DMS 273 (cell line): Measurements from ENCODE around the gene PIK3R5.

ENCODE experiments used
- DNase-seq: peaks from one replicate; lab custom pipeline; 2025; ENCODE audit not compliant: unreplicated experiment; lab: John Stamatoyannopoulos, UW

Gene PIK3R5

GRCh38 chr17:8953156-8953885 is 12.2 kb downstream of the PIK3R5 start:
- DNase-seq: no peak

DNA sequence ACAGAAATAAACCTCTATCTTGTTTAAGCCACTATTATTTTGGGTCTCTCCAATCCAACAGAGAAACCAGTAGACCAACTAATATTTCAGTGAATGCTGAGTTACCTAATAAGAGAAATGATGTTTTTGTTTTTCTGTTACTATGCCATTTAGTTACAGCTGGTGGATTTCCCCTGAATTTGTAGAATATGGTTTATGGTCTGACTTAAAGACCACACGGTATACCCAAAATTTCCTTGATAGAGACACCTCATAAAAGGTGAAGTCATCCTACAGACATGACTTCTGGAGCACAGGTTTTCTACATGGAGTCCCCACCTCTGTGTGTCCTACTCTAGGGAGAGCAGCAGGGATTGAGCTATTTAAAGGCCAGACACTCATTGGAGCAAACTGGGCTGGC is 13.3 kb downstream of the PIK3R5 start:
- no peak for DNase-seq

DNA sequence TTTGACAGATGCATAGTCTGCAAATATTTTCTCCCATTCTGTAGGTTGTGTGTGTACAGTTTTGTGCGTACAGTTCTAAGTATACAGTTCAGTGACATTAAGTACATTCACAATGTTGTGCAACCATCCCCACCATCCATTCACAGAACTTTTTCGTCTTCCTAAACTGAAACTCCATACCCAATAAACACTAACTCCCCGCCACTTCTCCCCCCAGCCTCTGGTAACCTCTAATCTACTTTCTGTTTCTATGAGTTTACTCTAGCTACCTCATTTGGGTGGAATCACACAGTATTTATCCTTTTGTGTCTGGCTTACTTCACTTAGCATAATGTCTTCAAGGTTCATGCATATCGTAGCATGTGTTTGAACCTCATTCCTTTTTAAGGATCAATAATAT is 14.3 kb downstream of the PIK3R5 start:
- no peak for DNase-seq

GRCh38 chr17:8949061-8949661 is 16.3 kb downstream of the PIK3R5 start:
- DNase-seq: no peak

DNA sequence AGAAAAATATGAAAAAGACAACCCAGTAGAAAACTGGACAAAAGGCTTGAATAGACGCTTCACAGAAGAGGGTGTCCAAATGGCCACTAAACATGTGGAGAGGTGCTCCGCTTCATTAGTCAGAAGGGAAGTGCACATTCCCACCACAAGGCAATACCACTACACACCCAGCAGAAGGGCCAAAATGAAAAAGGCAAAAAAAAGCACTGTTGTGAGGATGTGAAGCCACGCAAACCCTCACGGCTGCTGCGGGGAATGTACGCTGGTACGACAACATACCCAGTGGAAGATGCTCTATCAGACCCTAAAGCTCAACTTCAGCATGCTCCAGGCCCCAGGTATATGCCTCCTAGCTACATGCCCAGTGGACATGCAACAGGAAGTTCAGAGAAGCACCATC is 17.0 kb downstream of the PIK3R5 start:
- no peak for DNase-seq

GRCh38 chr17:8947201-8947600 is 18.3 kb downstream of the PIK3R5 start:
- no peak for DNase-seq

DNA sequence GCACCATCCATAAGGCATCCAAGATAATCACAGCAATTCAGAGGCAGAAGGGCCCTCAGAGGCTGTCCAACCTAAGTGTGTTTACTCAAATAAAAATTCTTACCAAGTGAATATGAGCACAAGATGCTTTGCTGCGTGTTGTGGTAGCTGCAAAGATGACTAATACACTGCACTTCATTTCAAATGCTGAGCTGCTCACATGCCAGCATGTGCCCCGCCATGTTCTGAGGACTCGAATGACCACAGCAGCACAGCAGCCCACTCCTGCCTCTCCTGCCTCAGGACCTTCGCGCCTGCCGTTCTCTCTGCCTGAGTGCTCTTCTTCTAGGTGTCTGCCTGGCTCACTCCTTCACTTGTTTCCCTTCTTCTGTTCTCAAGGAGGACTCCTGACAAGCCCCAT is 19.0 kb downstream of the PIK3R5 start:
- no peak for DNase-seq

GRCh38 chr17:8946071-8946470 is 19.4 kb downstream of the PIK3R5 start:
- DNase-seq: peak; percentile 12

DNA sequence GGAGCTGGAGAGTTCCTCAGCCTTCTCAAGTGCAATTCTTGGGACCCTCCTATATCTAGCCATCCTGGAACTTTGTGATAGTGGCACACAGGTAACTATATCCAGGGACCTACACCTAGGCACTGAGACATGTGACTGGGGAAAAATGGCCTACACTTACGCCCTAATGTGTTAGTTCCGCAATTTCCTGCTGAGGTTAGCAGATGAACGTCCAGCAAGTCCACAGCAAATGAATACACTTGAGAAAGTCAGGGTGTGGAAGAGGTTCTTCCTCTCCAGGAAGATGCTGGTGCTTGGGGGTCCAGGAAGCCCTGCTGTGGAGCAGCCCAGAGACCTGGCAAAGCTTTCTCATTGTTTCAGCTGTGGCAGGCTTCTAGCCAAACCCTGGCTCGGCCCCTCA is 20.8 kb downstream of the PIK3R5 start:
- no peak for DNase-seq

DNA sequence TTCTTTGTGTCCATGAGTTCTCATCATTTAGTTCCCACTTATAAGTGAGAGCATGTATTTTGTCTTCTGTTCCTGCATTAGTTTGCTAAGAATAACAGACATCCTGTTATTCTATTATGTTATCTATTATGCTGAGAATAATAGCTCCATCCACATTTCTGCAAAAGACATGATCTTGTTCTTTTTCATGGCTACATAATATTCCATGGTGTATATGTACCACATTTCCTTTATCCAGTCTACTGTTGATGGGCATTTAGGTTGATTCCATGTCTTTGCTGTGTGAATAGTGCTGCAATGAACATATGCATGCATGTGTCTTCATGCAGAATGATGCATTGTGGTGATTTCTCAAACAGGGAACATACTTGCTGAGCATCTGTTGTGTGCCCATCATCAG is 21.4 kb downstream of the PIK3R5 start:
- DNase-seq: no peak

DNA sequence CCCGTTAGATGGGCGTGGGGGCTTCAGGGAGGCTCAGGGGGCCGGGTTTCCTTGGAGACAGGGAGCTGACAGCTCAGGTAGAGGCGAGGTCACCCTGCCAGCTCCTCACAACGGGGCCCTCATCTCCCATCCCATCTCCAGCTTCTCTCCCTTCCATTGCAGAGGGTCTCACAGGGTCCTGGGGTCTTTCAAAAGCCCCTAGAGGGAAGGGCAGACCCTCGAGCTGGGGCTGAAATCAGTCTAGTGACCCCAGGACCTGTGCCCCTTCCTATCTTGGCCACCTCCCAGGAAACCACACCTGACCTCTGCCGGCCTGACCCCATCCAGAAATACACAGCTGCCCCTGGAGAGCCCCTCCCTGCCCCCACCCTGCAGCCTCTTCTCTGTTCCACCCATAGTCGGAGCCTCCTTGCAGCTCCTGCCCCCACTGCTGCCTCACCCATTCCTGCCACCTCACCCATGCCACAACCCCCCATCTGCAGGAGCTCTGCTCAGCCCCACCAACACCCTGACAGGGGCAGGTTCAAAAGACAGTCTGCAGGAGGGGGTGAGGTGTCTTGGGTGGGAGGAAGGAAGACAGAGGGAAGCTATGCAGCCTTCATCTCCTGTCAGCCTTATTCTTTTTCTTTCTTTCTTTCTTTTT is 23.4 kb downstream of the PIK3R5 start:
- DNase-seq: no peak

DNA sequence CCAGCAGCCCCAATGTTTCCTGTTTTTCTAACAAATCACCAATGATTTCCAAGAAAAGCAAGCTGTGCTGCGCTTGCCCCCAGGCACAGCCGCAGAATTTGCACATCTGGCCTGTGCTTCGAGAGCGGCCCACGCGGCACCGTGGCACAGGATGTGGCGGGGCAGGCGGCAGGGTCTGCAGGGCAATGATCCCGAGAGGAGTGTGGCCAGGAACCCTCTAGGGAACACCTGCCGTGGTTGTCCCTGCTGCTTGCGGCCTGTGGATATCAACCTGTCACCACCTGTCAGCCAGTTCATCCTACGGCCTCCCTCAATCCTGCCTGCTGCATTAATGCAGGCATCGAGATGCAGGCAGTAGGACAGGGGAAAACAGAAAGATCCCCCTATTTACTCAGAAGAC is 24.0 kb downstream of the PIK3R5 start:
- DNase-seq: no peak

GRCh38 chr17:8940866-8941471 is 24.5 kb downstream of the PIK3R5 start:
- no peak for DNase-seq

GRCh38 chr17:8939496-8940334 is 25.8 kb downstream of the PIK3R5 start:
- no peak for DNase-seq

DNA sequence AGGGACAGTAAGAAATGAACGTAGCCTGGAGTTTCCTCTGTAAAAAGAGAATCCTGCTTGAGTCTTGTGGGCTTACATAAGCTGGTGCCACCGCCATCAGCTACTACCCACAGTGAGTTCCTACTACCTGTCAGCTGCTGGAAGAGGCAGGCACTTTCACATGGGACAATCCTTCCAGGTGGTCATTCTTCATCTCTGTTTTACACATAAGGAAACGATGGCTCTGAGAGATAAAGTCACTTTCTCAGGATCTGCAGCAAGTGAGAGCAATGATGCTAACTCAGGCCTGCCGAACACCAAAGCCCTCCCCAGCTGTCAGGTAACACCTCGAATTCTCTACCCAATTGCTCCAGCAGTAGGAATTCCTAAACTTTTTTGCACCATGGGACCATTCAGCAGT is 26.6 kb downstream of the PIK3R5 start:
- DNase-seq: no peak

- no peak for DNase-seq
These were observed 30.3 kb downstream of the PIK3R5 start for GRCh38 chr17:8935191-8935590.

- DNase-seq: no peak
These were observed 31.2 kb downstream of the PIK3R5 start for GRCh38 chr17:8934346-8934745.

DNA sequence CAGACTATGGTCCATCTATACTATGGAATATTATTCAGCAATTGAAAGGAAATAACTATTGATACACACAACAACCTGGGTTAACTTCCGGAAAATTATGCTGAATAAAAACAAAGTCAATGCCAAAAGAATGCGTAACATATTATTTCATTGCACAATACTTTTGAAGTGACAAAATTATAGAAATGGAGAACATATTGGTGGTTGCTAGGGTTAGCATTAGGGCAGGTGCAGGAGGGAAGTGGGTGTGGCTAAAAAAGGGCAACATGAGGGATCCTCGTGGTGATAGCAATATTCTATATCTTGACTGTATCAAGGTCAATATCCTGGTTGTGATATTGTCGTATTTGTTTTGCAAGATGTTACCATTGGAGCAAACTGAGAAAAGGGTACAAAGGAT is 34.9 kb downstream of the PIK3R5 start:
- no peak for DNase-seq

GRCh38 chr17:8928347-8928746 is 37.2 kb downstream of the PIK3R5 start:
- DNase-seq: no peak

- DNase-seq: no peak
These were observed 38.1 kb downstream of the PIK3R5 start for GRCh38 chr17:8927395-8927794.

GRCh38 chr17:8925808-8926207 is 39.7 kb downstream of the PIK3R5 start:
- DNase-seq: no peak
